ENCODE measurements around the gene EHD4. TPM values are rescaled to one million over a fixed set of nuclear protein-coding genes. Genes with fewer than 3 reads are reported as not detected.

Gene EHD4
- total RNA-seq, 4 donors from 2014 or later, result 12.8 to 45.2 (median 26.1) TPM

GRCh38 chr15:41917767-41918430 lies 54.5 kb downstream of the EHD4 start:
- H3K4me3 ChIP-seq, result no peak overlapping the region
- H3K27ac ChIP-seq, result peak overlapping the region in 1 of 2 donors; percentile 54
- DNase-seq, result no peak
- no peaks in the 10 kb centered on the region for H3K4me1 ChIP-seq
- no peaks in the 10 kb centered on the region for H3K9me3 ChIP-seq
- TF ChIP-seq POLR2A (IDR thresholded peaks at IDR 0.05) (no peak), CTCF (IDR thresholded peaks at IDR 0.05) (no peak)
- no peaks in the 10 kb centered on the region for H3K36me3 ChIP-seq
- no peaks in the 10 kb centered on the region for H3K27me3 ChIP-seq
- intact Hi-C loops (cut with DNase I; ENCODE audit: low total_unique reads), result loop anchor here (10.0 kb wide), 1 partner anchor 63 kb away; no protein-coding TSS in a partner anchor

DNA sequence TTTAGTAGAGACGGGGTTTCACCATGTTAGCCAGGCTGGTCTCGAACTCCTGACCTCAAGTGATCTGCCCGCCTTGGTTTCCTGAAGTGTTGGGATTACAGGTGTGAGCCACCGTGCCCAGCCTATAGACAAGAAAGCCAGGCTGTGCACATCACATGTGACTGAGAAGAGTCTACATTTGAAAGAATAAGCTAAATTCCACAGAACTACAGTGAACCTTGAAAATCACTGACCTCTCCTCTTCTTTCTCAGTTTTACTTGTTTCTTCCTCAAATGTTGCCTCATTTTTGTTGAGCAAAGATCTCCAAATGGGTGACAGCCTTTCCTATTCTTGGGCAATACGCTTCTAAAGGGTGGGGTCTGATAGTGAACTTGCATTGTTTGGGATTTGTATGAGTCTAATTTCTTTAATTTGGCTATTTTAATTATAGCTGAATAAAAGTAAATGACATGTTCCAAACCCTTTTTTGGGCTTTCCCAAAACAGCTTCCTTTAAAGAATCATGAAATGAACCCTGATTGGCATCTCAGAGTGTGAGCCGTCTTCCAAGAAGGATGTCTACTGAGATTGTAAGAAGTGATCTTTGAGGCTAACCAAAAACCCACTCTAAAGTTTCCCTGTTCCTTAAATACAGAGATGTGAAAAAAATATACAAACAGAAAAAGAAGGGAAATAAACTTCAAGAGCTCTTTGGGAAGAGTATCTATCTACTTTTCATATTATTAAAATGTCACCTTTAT lies 56.9 kb downstream of the EHD4 start:
- H3K9me3 ChIP-seq, result no peaks in the 10 kb centered on the region
- intact Hi-C loops (cut with DNase I; ENCODE audit: low total_unique reads), result loop anchor here (10.0 kb wide), 1 partner anchor 61 kb away; no protein-coding TSS in a partner anchor
- H3K27me3 ChIP-seq, result no peaks in the 10 kb centered on the region
- TF ChIP-seq POLR2A (IDR thresholded peaks at IDR 0.05) (no peak), CTCF (IDR thresholded peaks at IDR 0.05) (no peak)
- H3K36me3 ChIP-seq, result no peaks in the 10 kb centered on the region
- no peak overlapping the region for H3K4me3 ChIP-seq
- no peaks in the 10 kb centered on the region for H3K4me1 ChIP-seq
- no peak overlapping the region for H3K27ac ChIP-seq
- no peak for DNase-seq

- Histone ChIP-seq H3K27ac (no peak overlapping the region), H3K27me3 (no peaks in the 10 kb centered on the region), H3K9me3 (no peaks in the 10 kb centered on the region), H3K4me3 (no peak overlapping the region), H3K4me1 (no peaks in the 10 kb centered on the region), H3K36me3 (no peaks in the 10 kb centered on the region)
- TF ChIP-seq POLR2A (IDR thresholded peaks at IDR 0.05), result no peak
- no peak for DNase-seq
- intact Hi-C loops (cut with DNase I; ENCODE audit: low total_unique reads), result loop anchor here (10.0 kb wide), 1 partner anchor 60 kb away; no protein-coding TSS in a partner anchor
Measured at GRCh38 chr15:41914411-41914810, 57.9 kb downstream of the EHD4 start.

DNA sequence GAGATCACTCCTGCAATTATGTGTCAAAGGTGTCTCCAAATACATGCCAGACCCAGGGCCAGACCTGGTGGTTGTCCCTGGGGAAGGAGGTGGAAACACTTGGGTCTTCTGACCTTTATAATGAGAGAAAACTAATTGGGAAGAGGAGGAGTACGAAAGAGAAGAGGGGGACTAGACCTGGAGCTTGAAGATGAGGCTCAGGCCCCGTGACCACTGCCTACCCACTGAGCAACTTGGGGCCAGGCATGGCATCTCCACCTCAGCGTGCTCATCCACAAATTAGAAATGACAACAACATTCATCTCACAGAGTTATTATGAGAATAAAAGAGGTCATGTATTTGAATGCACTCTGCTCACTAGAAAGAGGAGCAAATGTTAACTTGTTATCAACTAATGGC lies 59.1 kb downstream of the EHD4 start:
- Histone ChIP-seq H3K9me3 (no peaks in the 10 kb centered on the region), H3K27ac (no peak overlapping the region), H3K36me3 (no peaks in the 10 kb centered on the region), H3K4me3 (no peak overlapping the region), H3K4me1 (no peaks in the 10 kb centered on the region), H3K27me3 (no peaks in the 10 kb centered on the region)
- no peak for TF ChIP-seq CTCF (IDR thresholded peaks at IDR 0.05)
- no peak for TF ChIP-seq POLR2A (IDR thresholded peaks at IDR 0.05)
- intact Hi-C loops (cut with DNase I; ENCODE audit: low total_unique reads), result loop anchor here (10.0 kb wide), 1 partner anchor 58 kb away; no protein-coding TSS in a partner anchor
- no peak for DNase-seq

DNA sequence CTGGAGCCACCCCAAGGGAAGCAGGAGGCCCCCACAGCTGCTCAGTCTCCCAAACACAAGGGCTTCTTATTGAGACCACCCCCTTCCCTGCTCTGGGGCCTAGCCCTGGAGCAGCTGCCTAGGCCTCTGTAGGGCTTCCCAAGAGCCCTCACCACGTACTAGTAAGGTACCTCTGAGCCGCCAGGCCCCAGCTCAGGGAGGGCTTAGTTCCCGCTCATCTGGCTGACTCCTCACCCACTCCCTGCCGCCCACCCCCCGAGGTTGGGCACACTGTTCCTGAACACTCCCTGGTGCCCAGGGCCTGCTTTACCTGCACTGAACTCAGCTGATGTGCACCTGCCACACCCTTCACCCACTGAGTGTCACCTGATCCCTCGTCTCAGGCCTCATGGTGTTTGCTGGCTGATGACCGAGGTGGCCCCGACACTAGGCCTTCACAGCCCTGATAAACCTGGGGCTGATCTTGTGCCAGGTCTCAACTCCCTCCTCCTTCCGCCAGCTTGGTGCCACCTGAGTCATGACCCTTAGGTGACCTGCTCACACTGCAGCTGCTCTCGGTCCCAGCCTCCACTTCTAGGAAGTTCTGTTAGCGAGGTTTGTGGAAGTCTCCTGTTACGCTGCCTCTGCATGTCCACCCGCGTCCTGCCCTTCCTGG lies 60.5 kb downstream of the EHD4 start:
- Histone ChIP-seq H3K27ac (no peak overlapping the region), H3K4me1 (no peaks in the 10 kb centered on the region), H3K27me3 (no peaks in the 10 kb centered on the region), H3K36me3 (no peaks in the 10 kb centered on the region), H3K9me3 (no peaks in the 10 kb centered on the region), H3K4me3 (no peak overlapping the region)
- TF ChIP-seq POLR2A (IDR thresholded peaks at IDR 0.05) (no peak), CTCF (IDR thresholded peaks at IDR 0.05) (no peak)
- intact Hi-C loops (cut with DNase I; ENCODE audit: low total_unique reads), result loop anchor here (10.0 kb wide), 1 partner anchor 57 kb away; no protein-coding TSS in a partner anchor
- no peak for DNase-seq
